AG04450 (cell line): ENCODE results near the gene CTBP2. TPM values are rescaled to one million over a fixed set of nuclear protein-coding genes. Genes with fewer than 3 reads are reported as not detected.

Experiments used
- CTCF ChIA-PET: fragments of 300-600, 350-600 bp; formaldehyde crosslinking; extraction: SDS; loops from one replicate; lab custom pipeline; 2022; ENCODE audit warnings: antibody characterized with exemption, inconsistent platforms; lab: Charles Lee
- POLR2A ChIA-PET: fragments of 350-600 bp; formaldehyde crosslinking; extraction: SDS; loops from one replicate; lab custom pipeline; 2021; ENCODE audit warnings: antibody characterized with exemption, inconsistent platforms; lab: Yijun Ruan, JAX
- DNase-seq: peaks from one replicate; pipeline ENCODE4 v3.0.0-alpha.2; 2011; ENCODE audit warnings: low read depth, low spot score
- H3K27ac ChIP-seq: one replicate; pipeline ENCODE4 v1.5.1; 2012; ENCODE audit warnings: low read depth, low read length, control low read depth
- H3K27me3 ChIP-seq: one replicate; pipeline ENCODE4 v1.6.0; 2012; ENCODE audit warnings: low read length; ENCODE audit not compliant: control insufficient read depth, insufficient read depth
- H3K4me3 ChIP-seq: 2 replicates; pipeline ENCODE4 v1.5.1; 2011; ENCODE audit warnings: mild to moderate bottlenecking, low read depth, low read length, control low read depth
- H3K9me3 ChIP-seq: 2 replicates; pipeline ENCODE4 v1.5.1; 2012; ENCODE audit warnings: low read length; ENCODE audit not compliant: control insufficient read depth, insufficient read depth
- CTCF ChIP-seq: IDR thresholded peaks from 2 replicates; pipeline ENCODE4 v1.5.1; 2011; ENCODE audit warnings: low read depth, low read length, control low read depth, inconsistent platforms
- polyA plus RNA-seq: library from polyadenylated mRNA; depleted of rRNA; stranded (reverse); fragments of >200 nt; gene quantifications from 2 replicates; pipeline ENCODE4 v1.2.3, GENCODE V29; 2011

The CTBP2 gene
- polyA plus RNA-seq, 1 experiment = 52.5 TPM

DNA sequence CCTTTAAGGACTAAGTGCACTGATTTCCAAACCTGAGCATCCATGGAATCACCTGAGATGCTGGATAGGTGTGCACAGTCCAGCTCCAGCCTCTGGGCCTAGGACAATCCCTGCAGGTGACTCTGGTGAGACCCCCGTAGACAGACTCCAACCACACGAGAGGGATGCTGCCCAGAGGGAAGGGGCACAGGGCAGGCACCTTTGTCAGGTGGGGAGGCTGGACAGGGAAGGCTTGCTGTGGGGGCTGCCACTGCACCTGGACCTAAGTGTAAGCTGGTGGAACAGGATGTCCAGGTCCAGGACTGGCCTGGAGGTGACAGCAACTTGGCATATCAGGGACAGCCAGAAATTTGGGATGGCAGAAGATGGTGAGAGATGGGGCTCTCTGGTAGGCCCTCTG is 45.1 kb upstream of the CTBP2 start:
- no peak for TF ChIP-seq CTCF
- peaks cover 6% of the 10 kb centered on the region for H3K27me3 ChIP-seq
- no peak overlapping the region for H3K4me3 ChIP-seq
- no peak overlapping the region for H3K27ac ChIP-seq
- no peaks in the 10 kb centered on the region; the same call in 1 of the 2 replicates for H3K9me3 ChIP-seq
- ChIA-PET POLR2A (interaction anchor here (0.6 kb wide), 1 partner anchor 487 kb away, joined by 3 read pairs; no protein-coding TSS in a partner anchor), CTCF (no interaction called here)
- no peak for DNase-seq

DNA sequence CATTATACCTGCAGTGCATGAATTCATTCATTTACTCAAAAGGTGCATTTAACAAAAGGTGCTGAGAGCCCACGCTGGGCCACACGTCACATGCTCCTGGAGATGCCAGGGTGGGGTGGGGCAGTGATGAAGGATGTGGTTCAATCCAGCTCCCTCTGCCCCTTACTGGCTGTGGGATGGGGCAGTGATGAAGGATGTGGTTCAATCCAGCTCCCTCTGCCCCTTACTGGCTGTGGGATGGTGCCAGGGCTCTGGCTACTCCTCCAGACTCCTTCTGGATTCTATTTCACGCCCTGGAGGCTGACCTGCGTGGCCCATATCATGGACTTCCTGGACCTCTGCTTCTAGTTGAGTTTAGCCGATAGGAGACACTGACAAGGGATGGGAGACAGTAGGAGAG is 44.0 kb upstream of the CTBP2 start:
- Histone ChIP-seq H3K4me3 (no peak overlapping the region), H3K9me3 (no peaks in the 10 kb centered on the region; the same call in 1 of the 2 replicates), H3K27ac (no peak overlapping the region), H3K27me3 (peaks cover 11% of the 10 kb centered on the region)
- no peak for DNase-seq
- ChIA-PET POLR2A (no interaction called here), CTCF (no interaction called here)
- TF ChIP-seq CTCF = no peak

GRCh38 chr10:125203186-125203800 is 42.9 kb upstream of the CTBP2 start:
- no peak for TF ChIP-seq CTCF
- ChIA-PET POLR2A (no interaction called here), CTCF (interaction anchor here (0.7 kb wide), 1 partner anchor 148 kb away, joined by 3 read pairs; no protein-coding TSS in a partner anchor)
- Histone ChIP-seq H3K27me3 (peaks cover 7% of the 10 kb centered on the region), H3K4me3 (no peak overlapping the region), H3K9me3 (no peaks in the 10 kb centered on the region), H3K27ac (no peak overlapping the region)
- no peak for DNase-seq

GRCh38 chr10:125201791-125202622 is 41.6 kb upstream of the CTBP2 start:
- POLR2A ChIA-PET = no interaction called here
- no peak for TF ChIP-seq CTCF
- no peak for DNase-seq
- H3K27me3 ChIP-seq = peaks cover 7% of the 10 kb centered on the region
- CTCF ChIA-PET = interaction anchor here (1.1 kb wide), 1 partner anchor 142 kb away, joined by 3 read pairs; no protein-coding TSS in a partner anchor
- no peak overlapping the region for H3K4me3 ChIP-seq
- no peaks in the 10 kb centered on the region for H3K9me3 ChIP-seq
- no peak overlapping the region for H3K27ac ChIP-seq

DNA sequence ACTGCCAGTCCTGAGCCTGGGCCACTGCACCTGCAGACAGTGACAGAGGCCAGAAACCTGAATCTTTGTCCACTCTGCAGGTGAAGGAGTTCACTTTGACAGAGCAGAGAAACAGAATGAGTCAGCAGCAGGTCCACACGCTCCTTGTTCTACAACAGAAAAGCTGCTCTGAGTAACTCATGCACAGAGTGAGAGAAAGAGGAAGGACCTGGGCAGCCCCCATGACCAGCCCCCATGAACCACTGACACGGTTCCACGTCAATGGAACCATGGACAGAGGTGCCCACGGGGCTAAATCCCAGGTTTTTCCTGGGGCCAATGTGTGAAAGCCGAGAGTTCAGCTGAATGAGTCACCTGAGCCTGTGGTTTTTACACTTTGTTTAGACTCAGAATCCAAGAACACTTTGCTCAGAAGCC is 40.8 kb upstream of the CTBP2 start:
- no peak for TF ChIP-seq CTCF
- Histone ChIP-seq H3K9me3 (no peaks in the 10 kb centered on the region), H3K27me3 (peaks cover 7% of the 10 kb centered on the region), H3K27ac (no peak overlapping the region), H3K4me3 (no peak overlapping the region)
- POLR2A ChIA-PET = no interaction called here
- no peak for DNase-seq
- CTCF ChIA-PET = interaction anchor here (1.1 kb wide), 1 partner anchor 143 kb away, joined by 3 read pairs; no protein-coding TSS in a partner anchor
